H1 (cell line): ENCODE data around the gene BEND4. TPM values are rescaled to one million over a fixed set of nuclear protein-coding genes. Genes with fewer than 3 reads are reported as not detected.

ENCODE experiments used
- ATF3 ChIP-seq: IDR thresholded peaks from 2 replicates; pipeline ENCODE4 v1.6.1; 2011; ENCODE audit warnings: low read depth, mild to moderate bottlenecking, low read length; ENCODE audit not compliant: insufficient read depth
- EGR1 ChIP-seq: IDR thresholded peaks from 2 replicates; pipeline ENCODE4 v1.6.1; 2011; ENCODE audit warnings: low read depth, low read length, borderline replicate concordance
- NANOG ChIP-seq: IDR thresholded peaks from 2 replicates; pipeline ENCODE4 v1.6.1; 2011; ENCODE audit warnings: low read length, low read depth, mild to moderate bottlenecking, inconsistent platforms; ENCODE audit not compliant: insufficient read depth, poor library complexity, severe bottlenecking
- polyA plus RNA-seq, 7 experiments: library from polyadenylated mRNA; depleted of rRNA in 3 of 7; stranded (reverse) in 5 of 7; unstranded in 2 of 7; fragments of >200 nt in 5 of 7; fragments of 200-250 nt in 2 of 7; gene quantifications; 1 replicate in 5 of 7; 2 replicates in 1 of 7; 4 replicates in 1 of 7; pipeline versions ENCODE4 v1.2.1 to v1.2.3, GENCODE V29; 2011 to 2013; ENCODE audit warnings: missing spikeins in 2 of 7, mixed read lengths in 2 of 7
- total RNA-seq: library from RNA; stranded (reverse); fragmentation: NEBNext Ultra II Directional; extraction: Animal tissue kit (Norgen Biotek cat#: 25700); gene quantifications from 2 replicates; pipeline ENCODE4 v1.2.1, GENCODE V29; 2021

Gene BEND4
- total and polyA plus RNA-seq, 2 of the 8 experiments (the other 6 are each of a cell fraction or from before 2014, with no cell fraction given), result 12.2 to 45.4 TPM

DNA sequence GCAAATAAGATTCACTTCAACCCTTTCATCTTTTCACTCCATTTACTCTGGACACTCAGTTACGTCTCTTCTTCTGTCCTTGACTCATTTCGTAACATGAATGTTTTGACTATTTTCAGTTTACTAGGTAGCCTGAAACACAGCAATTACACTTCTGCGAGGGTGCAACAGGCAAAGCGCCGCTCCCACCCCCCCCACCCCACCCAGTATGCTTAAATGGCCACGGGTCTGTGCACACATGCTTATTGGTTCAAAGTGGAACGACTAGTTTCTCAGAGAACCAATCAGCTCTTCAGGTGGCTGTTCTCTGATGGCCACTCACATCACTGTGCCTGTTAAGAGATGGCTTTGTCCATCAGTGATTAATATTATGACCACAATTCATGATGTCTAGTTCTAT, 3.5 kb downstream of the BEND4 start (continued):
- TF ChIP-seq EGR1, result no peak
- TF ChIP-seq ATF3, result no peak
- no peak for TF ChIP-seq NANOG
